Endodermal cell (in vitro differentiated cells): ENCODE measurements around the gene KCNE1. TPM values are rescaled to one million over a fixed set of nuclear protein-coding genes. Genes with fewer than 3 reads are reported as not detected.

Source experiments
- DNase-seq: peaks from one replicate; pipeline ENCODE4 v3.0.0-alpha.2; 2017
- H3K27ac ChIP-seq: 2 replicates; pipeline ENCODE4 v1.5.1; 2013; ENCODE audit warnings: mild to moderate bottlenecking, low read depth, low read length, moderate library complexity
- H3K27me3 ChIP-seq: 2 replicates; pipeline ENCODE4 v1.6.1; 2013; ENCODE audit warnings: mild to moderate bottlenecking, low read length, moderate library complexity; ENCODE audit not compliant: insufficient read depth, control insufficient read depth, poor library complexity, severe bottlenecking
- H3K36me3 ChIP-seq: 2 replicates; pipeline ENCODE4 v1.7.0; 2013; ENCODE audit warnings: mild to moderate bottlenecking, low read length, moderate library complexity; ENCODE audit not compliant: control insufficient read depth, insufficient read depth
- H3K4me1 ChIP-seq: one replicate; pipeline ENCODE4 v1.7.0; 2013; ENCODE audit warnings: low read length; ENCODE audit not compliant: control insufficient read depth, insufficient read depth
- H3K4me3 ChIP-seq: 2 replicates; pipeline ENCODE4 v1.5.1; 2013; ENCODE audit warnings: mild to moderate bottlenecking, low read length, moderate library complexity
- H3K9ac ChIP-seq: 2 replicates; pipeline ENCODE4 v1.6.1; 2013; ENCODE audit warnings: mild to moderate bottlenecking, low read length, moderate library complexity; ENCODE audit not compliant: poor library complexity, severe bottlenecking; ENCODE audit errors: extremely low read depth
- H3K9me3 ChIP-seq: 2 replicates; pipeline ENCODE4 v1.6.1; 2013; ENCODE audit warnings: mild to moderate bottlenecking, low read length, moderate library complexity; ENCODE audit not compliant: control insufficient read depth
- H3K27ac Mint-ChIP-seq: 2 replicates; pipeline ENCODE4 v1.8.0; 2020; ENCODE audit warnings: mixed read lengths
- H3K27me3 Mint-ChIP-seq: 2 replicates; pipeline ENCODE4 v1.8.0; 2021; ENCODE audit warnings: mild to moderate bottlenecking, mixed read lengths; ENCODE audit not compliant: insufficient read depth
- H3K36me3 Mint-ChIP-seq: 2 replicates; pipeline ENCODE4 v1.8.0; 2020; ENCODE audit warnings: low read depth, mixed read lengths
- H3K4me1 Mint-ChIP-seq: 2 replicates; pipeline ENCODE4 v1.8.0; 2020; ENCODE audit warnings: mixed read lengths
- H3K4me3 Mint-ChIP-seq: 2 replicates; pipeline ENCODE4 v1.8.0; 2020; ENCODE audit warnings: mild to moderate bottlenecking, moderate library complexity, mixed read lengths
- H3K9me3 Mint-ChIP-seq: 2 replicates; pipeline ENCODE4 v1.8.0; 2020; ENCODE audit warnings: mild to moderate bottlenecking, mixed read lengths
- WGBS, 2 experiments: methylation state at CpG; one replicate each; pipeline versions ENCODE4 v1.1.5 to v1.1.7; 2013; ENCODE audit warnings: missing lambda C conversion rate in 2 of 2, mixed read lengths in 1 of 2; ENCODE audit not compliant: insufficient coverage in 1 of 2, insufficient read length in 1 of 2; 5-methylcytosine and 5-hydroxymethylcytosine counted together
- total RNA-seq, 2 donors: library from RNA; stranded (reverse); fragmentation: NEBNext Ultra II Directional in 1 of 2; extraction: Animal tissue kit (Norgen Biotek cat#: 25700) in 1 of 2; gene quantifications; 2 replicates in 1 of 2; 3 replicates in 1 of 2; pipeline ENCODE4 v1.2.1, GENCODE V29; 2021
- TF ChIP-seq, protein P1 (sequence below): fragments of 200-600 bp; sonication (generic); conservative IDR thresholded peaks from 2 replicates; pipeline ENCODE4 v1.5.0; 2021; ENCODE audit warnings: antibody characterized with exemption, mild to moderate bottlenecking

KCNE1 gene
- total RNA-seq, 2 donors from 2014 or later: 0.24 TPM; not detected in 1

DNA sequence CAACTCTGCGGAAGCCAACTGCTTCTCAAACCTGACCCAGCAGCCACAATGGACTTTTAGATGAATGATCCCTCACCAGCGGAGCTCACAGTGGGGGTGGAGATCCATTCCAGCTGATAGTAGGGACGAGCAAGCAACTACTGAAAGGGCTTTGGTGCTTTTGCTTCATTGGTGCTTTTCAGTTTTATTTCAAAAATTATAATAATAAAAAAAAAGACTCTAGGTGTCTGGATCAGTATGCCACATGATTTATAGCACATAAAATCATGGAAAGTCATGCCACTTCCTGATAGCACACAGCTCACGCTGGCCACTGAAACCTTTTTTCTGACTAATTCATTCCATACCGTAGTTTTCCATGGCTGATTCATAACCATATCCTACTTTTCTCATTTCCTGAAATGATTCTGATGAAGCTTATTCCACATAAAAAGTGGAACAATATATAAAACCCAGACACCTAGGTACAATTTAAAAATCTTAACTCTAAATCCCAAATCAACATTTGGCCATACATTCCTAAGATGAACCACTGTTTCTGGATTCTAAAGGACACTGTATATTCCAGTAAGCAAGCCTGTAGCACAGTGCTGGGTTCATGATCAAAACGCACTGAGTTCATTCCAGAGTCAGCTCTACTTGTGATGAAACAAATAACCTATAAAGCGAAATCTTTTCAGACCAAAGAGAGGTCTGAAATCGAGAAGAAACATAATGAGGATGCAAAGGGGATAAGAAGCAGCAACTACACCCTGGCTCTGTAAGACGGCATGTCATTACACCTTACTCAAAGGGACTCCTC lies 41.3 kb upstream of the KCNE1 start:
- Histone ChIP-seq H3K9ac (no peak overlapping the region), H3K9me3 (peaks cover 13% of the 10 kb centered on the region), H3K27me3 (no peaks in the 10 kb centered on the region), H3K4me1 (peaks cover 3% of the 10 kb centered on the region), H3K27ac (peak overlapping the region; percentile 74), H3K36me3 (no peaks in the 10 kb centered on the region), H3K4me3 (peak overlapping the region; percentile 61)
- no peak overlapping the region for H3K27ac Mint-ChIP-seq
- H3K4me3 Mint-ChIP-seq: no peak overlapping the region
- H3K9me3 Mint-ChIP-seq: peaks cover 19% of the 10 kb centered on the region
- TF ChIP-seq, protein P1, sequence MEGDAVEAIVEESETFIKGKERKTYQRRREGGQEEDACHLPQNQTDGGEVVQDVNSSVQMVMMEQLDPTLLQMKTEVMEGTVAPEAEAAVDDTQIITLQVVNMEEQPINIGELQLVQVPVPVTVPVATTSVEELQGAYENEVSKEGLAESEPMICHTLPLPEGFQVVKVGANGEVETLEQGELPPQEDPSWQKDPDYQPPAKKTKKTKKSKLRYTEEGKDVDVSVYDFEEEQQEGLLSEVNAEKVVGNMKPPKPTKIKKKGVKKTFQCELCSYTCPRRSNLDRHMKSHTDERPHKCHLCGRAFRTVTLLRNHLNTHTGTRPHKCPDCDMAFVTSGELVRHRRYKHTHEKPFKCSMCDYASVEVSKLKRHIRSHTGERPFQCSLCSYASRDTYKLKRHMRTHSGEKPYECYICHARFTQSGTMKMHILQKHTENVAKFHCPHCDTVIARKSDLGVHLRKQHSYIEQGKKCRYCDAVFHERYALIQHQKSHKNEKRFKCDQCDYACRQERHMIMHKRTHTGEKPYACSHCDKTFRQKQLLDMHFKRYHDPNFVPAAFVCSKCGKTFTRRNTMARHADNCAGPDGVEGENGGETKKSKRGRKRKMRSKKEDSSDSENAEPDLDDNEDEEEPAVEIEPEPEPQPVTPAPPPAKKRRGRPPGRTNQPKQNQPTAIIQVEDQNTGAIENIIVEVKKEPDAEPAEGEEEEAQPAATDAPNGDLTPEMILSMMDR: no peak
- H3K27me3 Mint-ChIP-seq: no peaks in the 10 kb centered on the region
- 71 to 73% methylated on average over 7 to 9 of the region's 9 CpGs for WGBS, 2 experiments
- H3K36me3 Mint-ChIP-seq: peaks cover 8% of the 10 kb centered on the region
- DNase-seq: peak; percentile 72
- H3K4me1 Mint-ChIP-seq: peaks cover 10% of the 10 kb centered on the region

DNA sequence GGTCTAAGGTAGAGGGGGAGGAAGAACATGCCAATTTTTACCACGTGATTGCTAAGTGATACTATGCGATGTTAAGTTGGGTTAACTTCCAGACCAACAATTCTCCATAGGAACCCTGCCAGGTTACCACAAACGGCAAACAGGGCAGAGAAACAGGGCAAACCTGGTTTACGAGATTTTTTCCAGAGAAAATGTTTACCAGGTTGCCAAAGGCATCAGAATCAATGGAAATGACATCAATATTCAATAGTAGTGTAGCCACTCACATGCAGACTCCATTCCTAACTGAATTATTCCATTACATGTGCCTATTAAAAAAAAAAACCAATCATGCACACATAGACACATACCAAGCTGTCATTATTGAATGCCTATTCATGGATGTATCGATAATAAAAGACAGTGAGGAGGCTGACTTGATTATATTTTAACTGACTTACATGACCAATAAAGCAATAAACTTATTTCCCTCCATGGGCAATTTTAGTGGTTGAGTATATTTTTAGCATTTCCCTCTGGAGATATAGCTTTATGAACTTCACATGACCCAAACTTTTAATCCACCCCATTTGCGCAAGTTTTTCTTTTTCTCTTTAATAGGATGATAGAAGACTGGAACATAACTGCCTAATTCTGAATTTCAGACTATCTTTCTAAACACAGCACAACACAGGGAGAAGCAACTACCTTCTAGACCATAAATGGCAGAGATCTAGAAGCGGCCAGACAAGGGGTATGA lies 40.5 kb upstream of the KCNE1 start:
- no peak for DNase-seq
- H3K27ac Mint-ChIP-seq: no peak overlapping the region
- no peaks in the 10 kb centered on the region for H3K27me3 Mint-ChIP-seq
- Histone ChIP-seq H3K27ac (peak overlapping the region; percentile 74), H3K9me3 (peaks cover 13% of the 10 kb centered on the region), H3K4me3 (peak overlapping the region; percentile 61), H3K9ac (no peak overlapping the region), H3K36me3 (no peaks in the 10 kb centered on the region), H3K4me1 (peaks cover 3% of the 10 kb centered on the region), H3K27me3 (no peaks in the 10 kb centered on the region)
- peaks cover 10% of the 10 kb centered on the region for H3K4me1 Mint-ChIP-seq
- TF ChIP-seq, protein P1: no peak
- H3K36me3 Mint-ChIP-seq: peaks cover 8% of the 10 kb centered on the region
- WGBS, 2 experiments: 86 to 87% methylated on average over 4 to 7 of the region's 7 CpGs
- H3K4me3 Mint-ChIP-seq: no peak overlapping the region
- H3K9me3 Mint-ChIP-seq: peaks cover 19% of the 10 kb centered on the region

DNA sequence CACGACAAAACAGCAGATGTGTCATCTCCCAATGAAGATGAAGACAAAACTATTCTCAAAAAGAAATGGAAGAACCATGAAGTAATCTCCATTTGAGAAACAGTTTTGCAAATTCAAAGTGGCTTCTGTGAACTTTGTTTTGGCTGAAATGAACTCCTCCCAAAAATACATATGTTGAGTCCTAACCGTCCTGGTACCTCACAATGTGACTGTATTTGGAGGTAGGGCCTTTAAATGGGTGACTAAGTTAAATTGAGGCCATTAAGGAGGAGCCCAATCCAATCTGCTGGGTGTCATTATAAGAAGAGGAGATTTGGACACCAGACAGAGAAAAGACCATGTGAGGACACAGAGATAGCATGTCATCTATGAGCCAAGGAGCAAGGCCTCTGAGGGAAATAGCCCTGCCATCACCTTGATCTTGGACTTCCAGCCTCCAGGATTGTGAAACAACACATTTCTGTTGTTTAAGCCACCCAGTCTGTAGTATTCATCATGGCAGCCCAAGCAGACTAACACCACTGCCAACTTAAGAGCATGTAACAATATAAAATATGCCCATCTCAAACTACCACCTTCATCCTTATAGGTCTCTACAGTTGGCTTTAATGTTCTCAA lies 38.3 kb upstream of the KCNE1 start:
- peaks cover 17% of the 10 kb centered on the region for H3K4me1 Mint-ChIP-seq
- H3K9ac ChIP-seq: no peak overlapping the region
- peaks cover 13% of the 10 kb centered on the region for H3K9me3 ChIP-seq
- no peaks in the 10 kb centered on the region for H3K27me3 ChIP-seq
- no peak overlapping the region for H3K4me3 ChIP-seq
- H3K4me3 Mint-ChIP-seq: no peak overlapping the region
- TF ChIP-seq, protein P1: no peak
- WGBS, 2 experiments: 75 to 86% methylated on average over 1 to 2 of the region's 2 CpGs
- no peak overlapping the region for H3K27ac ChIP-seq
- H3K36me3 Mint-ChIP-seq: peaks cover 8% of the 10 kb centered on the region
- H3K9me3 Mint-ChIP-seq: peaks cover 13% of the 10 kb centered on the region
- no peaks in the 10 kb centered on the region for H3K36me3 ChIP-seq
- DNase-seq: no peak
- H3K4me1 ChIP-seq: peaks cover 7% of the 10 kb centered on the region
- no peak overlapping the region for H3K27ac Mint-ChIP-seq
- H3K27me3 Mint-ChIP-seq: no peaks in the 10 kb centered on the region
